ENCODE data around the gene NCS1. TPM values are rescaled to one million over a fixed set of nuclear protein-coding genes. Genes with fewer than 3 reads are reported as not detected.

The NCS1 gene
- total and polyA plus RNA-seq, 12 donors, result 4.0 to 87.6 (median 34.3) TPM

- no peak for DNase-seq
- 79 to 81% (median 80%) methylated on average over 11 to 12 of the region's 12 CpGs for WGBS, 4 donors
- Histone ChIP-seq H3K27ac (no peak overlapping the region), H3K36me3 (replicated peaks in 1 of 2) (no peaks in the 10 kb centered on the region), H3K4me3 (no peak overlapping the region), H3K27me3 (no peaks in the 10 kb centered on the region), H3K4me1 (replicated peaks in 1 of 2) (peaks cover 10 to 19% of the 10 kb centered on the region in 2 donors), H3K9me3 (replicated peaks in 1 of 3) (no peaks in the 10 kb centered on the region)
- intact Hi-C loops (cut with DNase I), result no loop called here
- TF ChIP-seq CTCF (IDR thresholded peaks at IDR 0.05), result no peak
- TF ChIP-seq POLR2A (IDR thresholded peaks at IDR 0.05), result no peak
Measured at GRCh38 chr9:130204959-130205358, 32.8 kb downstream of the NCS1 start.

GRCh38 chr9:130205912-130206311 lies 33.7 kb downstream of the NCS1 start:
- Histone ChIP-seq H3K9me3 (replicated peaks in 1 of 3) (no peaks in the 10 kb centered on the region), H3K4me3 (no peak overlapping the region), H3K27me3 (no peaks in the 10 kb centered on the region), H3K4me1 (replicated peaks in 1 of 2) (peaks cover under 1 to 9% of the 10 kb centered on the region in 2 donors), H3K36me3 (replicated peaks in 1 of 2) (no peaks in the 10 kb centered on the region), H3K27ac (no peak overlapping the region)
- no peak for TF ChIP-seq POLR2A (IDR thresholded peaks at IDR 0.05)
- no peak for TF ChIP-seq CTCF (IDR thresholded peaks at IDR 0.05)
- no peak for DNase-seq
- WGBS, 4 donors, result 89 to 95% (median 92%) methylated on average over 5 of the region's 5 CpGs
- intact Hi-C loops (cut with DNase I), result no loop called here

- Histone ChIP-seq H3K4me3 (no peak overlapping the region), H3K27ac (no peak overlapping the region), H3K36me3 (replicated peaks in 1 of 2) (no peaks in the 10 kb centered on the region), H3K27me3 (no peaks in the 10 kb centered on the region), H3K9me3 (replicated peaks in 1 of 3) (no peaks in the 10 kb centered on the region), H3K4me1 (replicated peaks in 1 of 2) (peaks cover 0 to 2% of the 10 kb centered on the region in 2 donors)
- 85 to 94% (median 90%) methylated on average over 8 to 16 of the region's 16 CpGs for WGBS, 4 donors
- intact Hi-C loops (cut with DNase I), result no loop called here
- TF ChIP-seq CTCF (IDR thresholded peaks at IDR 0.05) (no peak), POLR2A (IDR thresholded peaks at IDR 0.05) (no peak)
- no peak for DNase-seq
Measured at GRCh38 chr9:130206579-130206978, 34.4 kb downstream of the NCS1 start.

GRCh38 chr9:130207241-130207992 lies 35.2 kb downstream of the NCS1 start:
- Histone ChIP-seq H3K27me3 (no peaks in the 10 kb centered on the region), H3K4me1 (replicated peaks in 1 of 2) (no peaks in the 10 kb centered on the region), H3K9me3 (replicated peaks in 1 of 3) (no peaks in the 10 kb centered on the region), H3K36me3 (replicated peaks in 1 of 2) (no peaks in the 10 kb centered on the region), H3K27ac (no peak overlapping the region), H3K4me3 (no peak overlapping the region)
- intact Hi-C loops (cut with DNase I), result no loop called here
- DNase-seq, result no peak
- TF ChIP-seq CTCF (IDR thresholded peaks at IDR 0.05) (no peak), POLR2A (IDR thresholded peaks at IDR 0.05) (no peak)
- 80 to 88% (median 87%) methylated on average over 10 to 17 of the region's 17 CpGs for WGBS, 4 donors
